ENCODE measurements around the gene METTL14. TPM values are rescaled to one million over a fixed set of nuclear protein-coding genes. Genes with fewer than 3 reads are reported as not detected.
A peak's percentile ranks its signal among the peaks of the same experiment; 100 is the strongest.

METTL14 gene
- total and polyA plus RNA-seq, 11 donors, result 4.4 to 44.5 (median 26.5) TPM

DNA sequence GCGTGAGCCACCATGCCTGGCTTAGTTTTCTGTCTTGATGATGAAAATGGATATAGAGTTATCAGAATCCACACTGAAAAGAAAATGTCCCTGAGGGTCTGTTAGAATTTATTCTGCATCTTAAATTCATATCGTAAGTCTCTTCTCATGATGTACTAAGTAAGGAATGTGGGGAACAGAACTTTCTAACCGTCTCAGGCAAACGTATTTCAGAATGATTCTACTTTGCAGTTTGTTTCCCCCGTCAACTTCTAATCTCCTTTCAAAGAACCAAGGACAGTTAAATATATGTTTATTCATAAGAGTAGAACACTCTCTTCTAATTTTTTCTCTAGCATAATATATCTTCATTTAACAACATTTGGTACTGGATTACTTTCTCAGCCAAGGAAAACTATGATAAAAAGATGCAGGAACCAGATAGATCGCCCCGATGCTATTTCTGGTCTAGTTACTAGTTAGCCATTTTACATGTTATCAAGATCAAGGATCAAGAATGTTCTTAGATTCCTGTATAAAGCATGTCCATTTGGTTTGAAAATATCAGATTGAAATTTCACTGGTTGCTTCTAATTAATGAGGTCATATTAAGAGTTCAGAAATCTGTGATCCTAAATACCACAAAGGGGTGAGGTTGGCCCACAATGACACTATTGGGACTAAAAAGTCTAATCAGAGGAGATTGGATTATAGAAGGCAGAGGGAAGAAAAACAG, 49.5 kb downstream of the METTL14 start:
- no peak overlapping the region for H3K4me3 ChIP-seq
- peaks cover 0 to 8% (median 0%) of the 10 kb centered on the region in 12 donors for H3K4me1 ChIP-seq
- intact Hi-C loops (cut with DNase I), result no loop called here
- H3K9me3 ChIP-seq, result no peaks in the 10 kb centered on the region
- 80 to 84% (median 83%) methylated on average over 7 of the region's 7 CpGs for WGBS, 4 donors
- no peak for ATAC-seq
- no peak overlapping the region for H3K27ac ChIP-seq
- H3K27me3 ChIP-seq, result no peaks in the 10 kb centered on the region
- H3K36me3 ChIP-seq, result peaks cover 0 to 100% (median 96%) of the 10 kb centered on the region in 9 donors
- TF ChIP-seq POLR2A (IDR thresholded peaks at IDR 0.05), result no peak
- TF ChIP-seq, protein P1, sequence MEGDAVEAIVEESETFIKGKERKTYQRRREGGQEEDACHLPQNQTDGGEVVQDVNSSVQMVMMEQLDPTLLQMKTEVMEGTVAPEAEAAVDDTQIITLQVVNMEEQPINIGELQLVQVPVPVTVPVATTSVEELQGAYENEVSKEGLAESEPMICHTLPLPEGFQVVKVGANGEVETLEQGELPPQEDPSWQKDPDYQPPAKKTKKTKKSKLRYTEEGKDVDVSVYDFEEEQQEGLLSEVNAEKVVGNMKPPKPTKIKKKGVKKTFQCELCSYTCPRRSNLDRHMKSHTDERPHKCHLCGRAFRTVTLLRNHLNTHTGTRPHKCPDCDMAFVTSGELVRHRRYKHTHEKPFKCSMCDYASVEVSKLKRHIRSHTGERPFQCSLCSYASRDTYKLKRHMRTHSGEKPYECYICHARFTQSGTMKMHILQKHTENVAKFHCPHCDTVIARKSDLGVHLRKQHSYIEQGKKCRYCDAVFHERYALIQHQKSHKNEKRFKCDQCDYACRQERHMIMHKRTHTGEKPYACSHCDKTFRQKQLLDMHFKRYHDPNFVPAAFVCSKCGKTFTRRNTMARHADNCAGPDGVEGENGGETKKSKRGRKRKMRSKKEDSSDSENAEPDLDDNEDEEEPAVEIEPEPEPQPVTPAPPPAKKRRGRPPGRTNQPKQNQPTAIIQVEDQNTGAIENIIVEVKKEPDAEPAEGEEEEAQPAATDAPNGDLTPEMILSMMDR (IDR thresholded peaks at IDR 0.05), result no peak
- no peak for DNase-seq

DNA sequence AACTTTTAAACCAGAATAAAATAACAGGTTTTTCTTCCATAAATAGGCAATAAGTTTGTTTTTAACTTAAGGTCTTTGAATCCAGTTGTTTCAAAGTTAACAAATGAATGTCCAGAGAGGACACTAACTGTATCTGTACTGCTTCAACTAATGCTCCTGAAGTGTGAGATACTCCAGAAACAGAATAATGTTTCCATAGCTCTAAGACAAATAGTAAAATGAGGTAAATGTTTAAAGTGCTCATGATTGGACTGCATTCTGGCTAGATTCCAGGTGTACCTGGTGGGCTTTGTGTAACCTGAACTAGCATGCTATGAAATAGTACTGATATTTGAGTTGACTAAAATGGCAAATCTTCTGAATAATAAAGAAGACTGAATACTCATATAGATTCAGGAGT, 51.7 kb downstream of the METTL14 start:
- Histone ChIP-seq H3K27ac (peak overlapping the region in 1 of 12 donors; percentile 20), H3K4me3 (no peak overlapping the region), H3K9me3 (no peaks in the 10 kb centered on the region), H3K36me3 (peaks cover 0 to 97% (median 83%) of the 10 kb centered on the region in 9 donors), H3K27me3 (no peaks in the 10 kb centered on the region), H3K4me1 (peaks cover 0 to 18% (median 7%) of the 10 kb centered on the region in 12 donors)
- ATAC-seq (no peak), DNase-seq (no peak)
- intact Hi-C loops (cut with DNase I), result no loop called here
- TF ChIP-seq, protein P1 (IDR thresholded peaks at IDR 0.05), result no peak
- TF ChIP-seq POLR2A (IDR thresholded peaks at IDR 0.05), result no peak

DNA sequence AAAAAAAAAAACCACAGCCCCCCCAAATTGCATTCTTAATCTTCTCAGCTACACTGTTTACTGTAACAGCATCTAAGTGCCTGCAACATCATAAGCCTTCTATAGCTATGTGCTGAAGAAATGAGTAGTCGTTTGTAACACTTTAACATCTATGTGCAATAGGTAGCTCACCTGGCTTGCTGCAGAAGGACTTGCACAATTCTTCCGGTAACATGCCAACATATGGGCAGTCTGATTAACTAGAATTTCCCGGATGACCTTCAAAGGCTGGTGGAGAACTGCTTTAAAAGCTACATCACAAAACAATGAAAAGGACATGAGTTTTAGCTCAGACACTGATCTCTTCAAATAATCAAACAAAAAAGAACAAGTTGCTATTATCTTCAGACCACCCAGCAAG, 52.9 kb downstream of the METTL14 start:
- intact Hi-C loops (cut with DNase I), result no loop called here
- no peak for ATAC-seq
- Histone ChIP-seq H3K36me3 (peaks cover 0 to 96% (median 77%) of the 10 kb centered on the region in 9 donors), H3K4me3 (no peak overlapping the region), H3K27me3 (no peaks in the 10 kb centered on the region), H3K9me3 (no peaks in the 10 kb centered on the region), H3K4me1 (peaks cover 0 to 19% (median 11%) of the 10 kb centered on the region in 12 donors), H3K27ac (peak overlapping the region in 1 of 12 donors; percentile 83)
- WGBS, 4 donors, result 83 to 91% (median 86%) methylated on average over 3 of the region's 3 CpGs
- no peak for DNase-seq
- TF ChIP-seq POLR2A (IDR thresholded peaks at IDR 0.05), result no peak
- TF ChIP-seq, protein P1 (IDR thresholded peaks at IDR 0.05), result no peak

DNA sequence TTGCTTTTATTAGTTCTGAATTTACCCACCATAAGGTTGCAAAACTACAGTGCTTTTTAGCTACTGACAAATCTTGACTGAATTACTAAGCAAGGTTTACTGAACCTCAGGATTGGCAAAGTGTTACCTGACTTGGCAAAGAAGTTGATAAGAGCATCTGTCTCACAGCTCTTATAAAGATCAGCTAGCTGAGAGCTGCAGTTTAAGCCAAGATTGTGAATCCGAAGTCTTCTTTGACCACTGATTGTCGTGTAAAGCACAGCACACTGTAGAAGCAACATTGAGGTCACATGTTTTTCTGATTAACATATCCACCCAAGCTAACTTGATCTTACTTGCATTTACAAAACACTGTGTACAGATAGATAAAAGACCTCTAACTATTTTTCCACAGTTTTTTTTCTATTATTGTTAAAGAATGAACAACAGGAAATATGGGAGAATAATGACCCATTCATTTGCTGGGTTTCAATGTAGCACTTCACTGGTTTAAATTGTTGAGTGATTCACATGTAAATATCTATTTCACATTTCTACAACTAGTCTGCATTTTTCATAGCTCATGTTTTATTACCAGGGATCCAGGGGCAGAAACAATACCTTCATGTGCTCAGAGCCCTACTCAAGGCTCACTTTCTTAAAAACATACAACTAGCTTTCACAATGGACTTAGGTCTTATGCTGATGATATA, 54.0 kb downstream of the METTL14 start:
- TF ChIP-seq, protein P1 (IDR thresholded peaks at IDR 0.05), result no peak
- TF ChIP-seq POLR2A (IDR thresholded peaks at IDR 0.05), result no peak
- Histone ChIP-seq H3K27me3 (no peaks in the 10 kb centered on the region), H3K36me3 (peaks cover 0 to 96% (median 79%) of the 10 kb centered on the region in 9 donors), H3K4me1 (peaks cover 0 to 16% (median 11%) of the 10 kb centered on the region in 12 donors), H3K9me3 (no peaks in the 10 kb centered on the region), H3K4me3 (no peak overlapping the region), H3K27ac (peak overlapping the region in 1 of 12 donors; percentile 83)
- ATAC-seq, result no peak
- intact Hi-C loops (cut with DNase I), result no loop called here
- 47 to 80% (median 59%) methylated on average over 2 of the region's 2 CpGs for WGBS, 4 donors
- DNase-seq, result no peak
